ENCODE measurements around the gene CELF1.

The CELF1 gene

DNA sequence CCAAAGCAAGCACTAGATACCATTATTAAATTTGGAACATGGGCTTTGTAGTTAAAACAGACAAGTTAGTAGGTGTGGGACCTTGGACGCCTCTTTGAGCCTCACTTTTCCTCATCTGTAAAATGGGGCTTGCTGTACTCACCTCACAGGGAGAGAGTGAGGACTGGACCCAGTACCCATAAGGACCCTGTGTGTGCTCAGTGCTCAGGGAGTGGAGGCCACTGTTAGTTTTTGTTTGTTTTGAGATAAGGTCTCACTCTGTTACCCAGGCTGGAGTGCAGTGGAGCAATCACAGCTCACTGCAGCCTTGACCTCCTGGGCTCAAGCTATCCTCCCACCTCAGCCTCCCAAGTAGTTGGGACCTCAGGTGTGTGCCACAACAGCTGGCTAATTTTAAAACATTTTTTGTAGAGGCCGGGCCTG, 112.9 kb downstream of the CELF1 start:
- TF ChIP-seq POLR2A (IDR thresholded peaks at IDR 0.05; ENCODE audit: low read length) (no peak), GATA1 (IDR thresholded peaks at IDR 0.05; ENCODE audit: low read depth, low read length) (no peak)
- no peak for DNase-seq

- TF ChIP-seq POLR2A (IDR thresholded peaks at IDR 0.05; ENCODE audit: low read length) (no peak), GATA1 (IDR thresholded peaks at IDR 0.05; ENCODE audit: low read depth, low read length) (no peak)
- no peak for DNase-seq
These were observed 114.2 kb downstream of the CELF1 start for GRCh38 chr11:47438721-47439120.

- DNase-seq: no peak
- TF ChIP-seq POLR2A (IDR thresholded peaks at IDR 0.05; ENCODE audit: low read length) (no peak), GATA1 (IDR thresholded peaks at IDR 0.05; ENCODE audit: low read depth, low read length) (no peak)
These were observed 115.0 kb downstream of the CELF1 start for GRCh38 chr11:47437746-47438418.

- TF ChIP-seq POLR2A (IDR thresholded peaks at IDR 0.05; ENCODE audit: low read length): no peak
- TF ChIP-seq GATA1 (IDR thresholded peaks at IDR 0.05; ENCODE audit: low read depth, low read length): no peak
- DNase-seq: no peak
These were observed 115.7 kb downstream of the CELF1 start for GRCh38 chr11:47437218-47437745.

- DNase-seq: no peak
- TF ChIP-seq POLR2A (IDR thresholded peaks at IDR 0.05; ENCODE audit: low read length) (no peak), GATA1 (IDR thresholded peaks at IDR 0.05; ENCODE audit: low read depth, low read length) (no peak)
These were observed 116.2 kb downstream of the CELF1 start for GRCh38 chr11:47436726-47437125.

DNA sequence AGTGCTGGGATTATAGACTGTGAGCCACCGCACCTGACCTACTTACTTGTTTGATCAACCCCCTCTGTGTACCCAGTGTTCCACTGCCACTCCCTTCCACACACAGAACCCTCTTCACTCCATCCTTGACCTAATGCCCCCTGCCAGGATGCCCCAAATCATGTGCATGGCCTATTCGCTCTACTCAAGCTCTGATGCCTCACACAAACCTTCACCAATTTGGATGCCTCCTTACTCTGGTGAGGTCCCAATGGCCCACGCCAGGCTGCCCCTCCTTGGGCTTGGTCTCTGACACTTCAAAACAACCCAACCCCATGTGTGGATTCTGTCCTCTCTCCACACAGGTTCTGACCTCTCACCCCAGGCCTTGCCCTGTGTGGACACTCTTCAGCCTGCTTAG, 117.2 kb downstream of the CELF1 start:
- no peak for TF ChIP-seq GATA1 (IDR thresholded peaks at IDR 0.05; ENCODE audit: low read depth, low read length)
- no peak for DNase-seq

DNA sequence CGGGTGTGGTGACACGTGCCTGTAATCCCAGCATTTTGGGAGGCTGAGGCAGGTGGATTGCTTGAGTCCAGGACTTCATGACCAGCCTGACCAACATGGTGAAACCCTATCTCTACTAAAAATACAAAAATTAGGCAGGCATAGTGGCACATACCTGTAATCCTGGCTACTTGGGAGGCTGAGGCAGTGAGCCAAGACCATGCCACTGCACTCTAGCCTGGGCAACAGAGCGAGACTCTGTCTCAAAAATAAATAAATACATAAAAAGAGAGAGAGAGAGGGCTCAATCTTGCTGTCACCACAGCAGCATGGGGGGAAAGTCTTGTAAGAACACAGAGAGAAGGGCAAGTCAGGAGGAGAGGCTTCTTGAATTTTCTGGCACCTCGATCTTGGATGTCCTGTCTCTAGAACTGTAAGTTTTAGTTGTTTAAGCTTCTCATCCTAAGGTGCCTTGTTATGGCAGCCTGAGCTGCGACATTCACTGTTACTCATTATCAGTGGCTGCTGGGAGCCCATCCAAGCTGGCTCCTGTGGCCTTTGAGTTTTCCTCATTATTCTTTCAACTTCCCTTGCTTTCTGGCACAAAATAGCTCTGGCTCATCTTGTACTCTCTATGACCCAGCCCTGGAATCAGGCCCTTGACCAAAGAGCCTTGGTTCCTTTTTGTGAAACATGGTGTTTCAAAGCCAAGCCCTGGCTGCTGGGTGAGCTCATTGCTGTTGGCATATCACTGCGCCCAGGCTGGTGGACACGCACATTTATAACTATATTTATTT, 118.7 kb downstream of the CELF1 start:
- TF ChIP-seq POLR2A (IDR thresholded peaks at IDR 0.05; ENCODE audit: low read length): no peak
- no peak for TF ChIP-seq GATA1 (IDR thresholded peaks at IDR 0.05; ENCODE audit: low read depth, low read length)
- DNase-seq: no peak

DNA sequence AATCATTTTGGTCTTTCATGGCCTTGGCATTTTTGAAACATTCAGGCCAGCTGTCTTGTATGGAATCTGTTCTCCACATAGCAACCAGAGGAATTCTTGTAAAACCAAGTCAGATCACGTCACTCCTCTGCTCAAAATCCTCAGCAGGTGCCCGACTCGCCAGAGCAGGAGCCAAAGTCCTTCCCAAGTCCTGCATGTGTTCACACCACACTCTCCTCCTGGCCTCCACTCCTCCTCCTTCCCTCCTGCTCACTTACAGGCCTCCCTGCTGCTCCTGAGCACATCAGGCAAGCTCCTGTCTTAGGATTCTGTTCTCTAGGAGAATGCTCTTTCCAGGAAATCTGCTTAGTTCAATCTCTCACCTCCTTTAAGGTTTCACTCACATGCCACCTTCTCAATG, 119.8 kb downstream of the CELF1 start:
- TF ChIP-seq GATA1 (IDR thresholded peaks at IDR 0.05; ENCODE audit: low read depth, low read length) (no peak), POLR2A (IDR thresholded peaks at IDR 0.05; ENCODE audit: low read length) (no peak)
- no peak for DNase-seq

DNA sequence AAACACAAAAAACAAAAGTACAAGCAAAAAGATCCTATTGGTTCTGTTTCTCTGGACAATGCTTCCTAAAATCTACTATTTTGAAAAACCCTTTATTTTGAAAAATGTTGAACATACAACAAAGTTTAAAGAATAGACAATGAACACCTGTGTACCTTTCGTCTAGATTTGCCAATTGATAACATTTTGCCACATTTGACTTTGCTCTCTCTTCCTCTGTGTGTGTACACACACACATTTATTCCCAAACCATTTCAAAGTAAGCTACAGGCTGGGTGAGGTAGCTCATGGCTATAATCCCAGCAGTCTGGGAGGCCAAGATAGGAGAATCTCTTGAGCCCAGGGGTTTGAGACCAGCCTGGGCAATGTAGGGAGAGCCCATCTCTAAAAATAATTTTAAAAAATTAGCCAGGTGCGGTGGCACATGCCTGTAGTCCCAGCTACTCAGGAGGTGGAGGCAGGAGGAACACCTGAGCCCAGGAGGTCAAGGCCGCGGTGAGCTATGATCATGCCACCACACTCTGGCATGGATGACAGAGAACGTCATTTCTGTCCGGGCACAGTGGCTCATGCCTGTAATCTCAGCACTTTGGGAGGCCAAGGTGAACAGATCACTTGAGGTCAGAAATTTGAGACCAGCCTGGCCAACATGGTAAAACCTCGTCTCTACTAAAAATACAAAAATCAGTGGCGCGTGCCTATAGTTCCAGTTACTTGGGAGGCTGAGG, 121.4 kb downstream of the CELF1 start:
- DNase-seq: peak in 1 of 2 experiments; percentile 18
- no peak for TF ChIP-seq POLR2A (IDR thresholded peaks at IDR 0.05; ENCODE audit: low read length)
- TF ChIP-seq GATA1 (IDR thresholded peaks at IDR 0.05; ENCODE audit: low read depth, low read length): no peak

GRCh38 chr11:47430524-47430923, 122.4 kb downstream of the CELF1 start:
- no peak for TF ChIP-seq GATA1 (IDR thresholded peaks at IDR 0.05; ENCODE audit: low read depth, low read length)
- no peak for DNase-seq

DNA sequence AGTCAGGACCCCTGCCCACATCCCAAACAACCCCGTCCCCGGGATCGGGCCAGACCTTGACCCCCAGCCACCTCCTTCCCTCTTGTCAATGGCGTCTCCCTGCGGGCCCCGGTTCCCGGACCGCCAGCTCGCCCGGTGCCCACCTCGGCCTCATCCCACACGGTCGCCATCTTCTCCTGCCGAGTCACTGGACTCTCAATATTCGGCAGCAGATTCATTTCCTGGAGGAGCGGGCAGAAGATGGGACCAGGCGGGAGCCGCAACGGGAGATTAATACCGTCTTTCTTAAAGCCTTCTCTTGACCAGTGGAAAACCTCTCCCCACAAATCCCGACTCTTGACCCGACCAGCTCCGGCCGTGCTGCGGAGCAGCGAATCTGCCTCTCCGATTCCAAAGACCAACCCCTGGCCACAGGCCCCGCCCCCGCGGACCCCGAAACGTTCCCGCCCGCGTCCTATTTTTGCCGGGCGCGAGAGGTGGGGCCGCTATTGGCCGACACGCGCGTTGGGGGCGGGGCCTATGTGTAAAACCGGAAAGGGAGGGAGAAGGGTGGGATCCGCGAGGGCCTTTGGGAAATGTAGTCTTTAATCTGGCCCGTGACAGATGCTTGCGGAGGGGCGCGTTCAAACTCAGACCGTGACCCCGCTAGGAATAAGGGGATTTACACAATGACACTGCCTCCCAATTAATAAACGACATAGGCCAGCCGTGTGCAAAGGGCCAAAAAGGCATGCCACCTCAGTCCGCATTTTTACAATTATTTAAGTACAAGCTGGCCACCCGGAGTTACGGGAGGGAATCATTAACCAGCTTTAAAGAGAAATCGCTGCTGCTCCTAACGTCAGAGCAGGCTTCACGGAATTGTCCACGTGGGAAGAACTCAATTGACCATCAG, 126.6 kb downstream of the CELF1 start, which contains the start of gene PSMC3:
TSS of gene PSMC3 (minus strand) at position 378 of the 895 bp plus-strand sequence. CDS start at position 218, 160 bp downstream.
- peak; percentile 97 to 99 for DNase-seq
- TF ChIP-seq POLR2A (IDR thresholded peaks at IDR 0.05; ENCODE audit: low read length) (peak; percentile 83), GATA1 (IDR thresholded peaks at IDR 0.05; ENCODE audit: low read depth, low read length) (no peak)

DNA sequence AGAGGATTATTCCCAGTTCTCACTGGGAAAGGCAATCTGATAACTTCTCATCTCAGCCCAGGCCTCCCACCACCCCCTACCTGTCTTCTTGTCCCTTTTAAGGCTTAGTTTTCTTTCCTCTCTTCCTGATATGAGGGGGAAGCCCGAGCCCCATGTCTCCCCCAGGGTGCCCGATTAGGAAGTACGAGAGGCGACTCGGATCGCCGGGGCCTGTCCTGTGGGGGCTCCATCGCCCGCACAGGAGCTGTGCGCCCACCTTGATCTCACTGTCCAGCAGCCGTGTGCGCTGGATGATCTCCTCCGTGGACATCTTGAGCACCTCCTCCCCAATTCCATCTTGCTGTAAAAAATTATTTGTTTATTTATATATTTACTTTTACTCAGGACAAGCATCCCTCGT, 127.3 kb downstream of the CELF1 start:
- DNase-seq: no peak
- TF ChIP-seq POLR2A (IDR thresholded peaks at IDR 0.05; ENCODE audit: low read length) (no peak), GATA1 (IDR thresholded peaks at IDR 0.05; ENCODE audit: low read depth, low read length) (no peak)
